Measurements from ENCODE around the gene FGF8.
A peak's percentile ranks its signal among the peaks of the same experiment; 100 is the strongest.
"Not testable (repeated sequence)": the region's sequence is repeated elsewhere in the genome, so short reads cannot be mapped to it uniquely, and the experiment has no call there.

FGF8 gene, protein sequence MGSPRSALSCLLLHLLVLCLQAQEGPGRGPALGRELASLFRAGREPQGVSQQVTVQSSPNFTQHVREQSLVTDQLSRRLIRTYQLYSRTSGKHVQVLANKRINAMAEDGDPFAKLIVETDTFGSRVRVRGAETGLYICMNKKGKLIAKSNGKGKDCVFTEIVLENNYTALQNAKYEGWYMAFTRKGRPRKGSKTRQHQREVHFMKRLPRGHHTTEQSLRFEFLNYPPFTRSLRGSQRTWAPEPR

DNA sequence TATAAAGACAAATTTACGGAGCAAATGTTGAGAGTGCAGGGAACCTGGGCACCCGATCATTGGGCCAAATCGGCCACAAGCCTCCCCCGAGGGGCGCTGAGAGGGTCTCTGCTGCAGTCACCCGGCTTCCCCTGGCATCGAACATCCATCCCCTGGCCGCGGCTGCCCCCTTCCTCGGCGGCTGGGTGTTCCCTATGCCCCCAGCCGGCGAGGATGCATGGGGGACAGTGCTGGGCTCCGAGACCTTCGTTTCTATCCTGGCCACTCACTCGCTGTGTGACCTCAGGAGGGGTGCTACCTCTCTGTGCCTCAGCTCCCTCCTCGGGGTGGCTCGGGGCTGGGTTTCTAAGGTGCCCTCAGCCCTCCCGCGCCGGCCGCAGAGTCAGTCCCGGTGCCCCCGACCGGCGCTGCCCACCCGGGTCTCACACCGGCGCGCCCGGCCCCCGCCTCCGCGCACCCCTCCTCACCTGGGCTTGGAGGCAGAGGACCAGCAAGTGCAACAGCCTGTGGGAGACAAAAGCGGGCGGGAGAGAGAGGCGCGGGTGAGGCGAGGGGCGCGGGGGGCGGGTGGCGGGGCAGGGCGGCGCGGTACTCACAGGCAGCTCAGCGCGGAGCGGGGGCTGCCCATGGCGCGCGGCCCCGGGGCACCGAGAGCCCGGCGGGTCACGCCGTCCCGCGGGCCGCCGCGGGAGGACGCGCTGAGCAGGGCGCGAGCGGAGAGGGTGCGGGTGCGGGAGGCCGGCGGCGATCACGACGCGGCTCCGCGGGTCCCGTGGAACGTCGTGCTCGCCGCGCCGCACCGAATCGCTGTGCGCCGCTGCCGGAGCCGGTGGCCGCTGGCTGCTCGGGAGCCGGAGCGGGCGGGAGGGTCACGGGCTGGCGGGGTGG, at the start of gene FGF8:
FGF8 (minus strand) TSS at position 842 of the 888 bp plus-strand sequence; CDS start at position 628, 214 bp downstream.
- DNase-seq (ENCODE audit: low spot score) = no peak

DNA sequence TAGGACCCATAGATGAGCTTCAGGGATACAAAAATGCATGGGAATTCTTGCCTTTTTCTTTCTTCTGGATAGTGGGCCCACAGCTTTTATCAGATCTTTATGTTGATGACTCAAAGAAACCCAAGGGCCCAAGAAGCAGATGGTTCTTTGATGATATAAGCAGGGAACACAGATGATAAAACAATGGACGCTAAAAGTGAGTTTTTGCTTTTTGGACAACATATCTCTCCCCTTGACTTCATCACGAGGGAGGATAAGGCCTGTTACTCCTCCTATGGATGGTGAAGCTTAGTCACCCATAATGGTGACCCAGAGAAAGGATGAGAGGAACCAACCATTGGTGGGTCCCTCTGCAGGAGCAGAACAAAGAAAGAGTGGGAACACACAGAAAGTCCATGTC, 48.8 kb upstream of the FGF8 start:
- DNase-seq (ENCODE audit: low spot score) = no peak

DNA sequence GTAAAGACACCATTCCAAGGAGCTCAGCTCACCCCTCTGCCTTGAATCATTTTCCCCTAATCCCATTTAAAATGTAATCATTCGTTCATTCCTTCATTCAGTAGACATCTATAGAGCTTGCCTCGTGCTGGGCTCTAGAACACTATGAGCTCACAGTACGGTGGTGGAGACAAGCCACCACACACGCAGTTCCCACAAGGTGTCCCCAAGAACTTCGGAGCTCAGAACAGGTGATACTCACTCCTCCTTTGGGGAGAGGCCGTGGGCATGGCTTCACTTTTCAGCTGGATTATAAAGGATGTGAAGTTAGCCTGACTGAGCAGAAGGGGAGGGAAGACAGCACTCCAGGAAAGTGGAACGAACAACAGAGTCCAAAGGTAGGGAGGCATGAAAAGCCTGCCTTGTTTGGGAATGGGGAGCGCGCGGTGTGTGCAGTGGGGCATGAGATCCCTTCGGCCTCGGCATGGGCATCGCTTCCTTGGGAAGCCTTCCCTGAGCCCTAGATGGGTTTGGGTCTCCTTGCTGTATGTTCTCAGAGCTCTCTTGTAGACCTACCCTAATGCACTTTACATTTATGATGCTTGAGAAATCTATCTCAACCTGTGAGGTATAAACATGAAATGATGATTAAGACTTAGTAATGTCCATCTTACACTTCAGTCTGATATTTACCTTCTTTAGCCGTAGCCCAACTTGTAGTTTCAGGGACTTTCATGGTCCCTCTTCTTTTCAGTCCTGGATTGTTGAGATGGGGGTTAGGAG, 43.1 kb upstream of the FGF8 start:
- DNase-seq (ENCODE audit: low spot score) = peak; percentile 42

DNA sequence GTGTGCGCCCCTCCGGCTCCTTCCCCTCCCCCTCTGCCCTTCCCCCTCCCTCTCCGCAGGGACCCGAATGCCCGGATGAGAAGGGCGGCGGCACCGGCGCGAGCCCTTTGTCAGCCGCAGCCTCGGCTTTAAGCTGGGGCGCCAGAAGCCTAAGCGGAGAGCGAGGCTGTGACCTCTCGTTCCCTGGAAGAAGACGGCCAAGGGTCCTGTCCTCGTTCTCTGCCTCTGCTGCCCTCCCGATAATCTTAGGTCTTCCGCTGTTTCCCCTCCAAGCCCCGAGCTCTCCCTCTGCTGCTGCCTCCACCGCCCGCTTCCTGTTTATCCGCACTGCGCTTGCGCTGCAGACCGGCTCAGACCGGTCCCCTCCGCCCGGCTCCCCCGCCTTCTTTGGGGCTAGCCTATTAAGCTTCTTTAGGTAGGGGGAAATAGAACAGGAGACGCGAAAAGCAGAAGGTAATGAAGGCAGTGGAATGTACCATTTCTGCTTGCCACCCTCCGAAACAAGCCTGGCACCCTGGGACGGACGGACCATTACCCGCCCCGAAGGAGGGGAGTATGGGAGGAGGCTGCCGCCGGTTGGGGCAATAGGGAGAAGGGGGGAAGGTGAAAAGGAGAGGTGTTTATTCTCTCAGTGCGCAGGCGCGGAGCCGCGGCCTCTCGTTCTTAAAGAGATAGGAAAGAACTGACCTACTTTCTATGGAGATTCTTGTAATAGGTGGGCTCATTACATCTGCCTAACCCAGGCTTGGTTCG, 42.4 kb upstream of the FGF8 start, which contains the start of gene OGA:
OGA (minus strand) TSS at position 326 of the 753 bp plus-strand sequence. CDS start 422 bp downstream, outside the sequence.
- DNase-seq (ENCODE audit: low spot score) = peak; percentile 99

DNA sequence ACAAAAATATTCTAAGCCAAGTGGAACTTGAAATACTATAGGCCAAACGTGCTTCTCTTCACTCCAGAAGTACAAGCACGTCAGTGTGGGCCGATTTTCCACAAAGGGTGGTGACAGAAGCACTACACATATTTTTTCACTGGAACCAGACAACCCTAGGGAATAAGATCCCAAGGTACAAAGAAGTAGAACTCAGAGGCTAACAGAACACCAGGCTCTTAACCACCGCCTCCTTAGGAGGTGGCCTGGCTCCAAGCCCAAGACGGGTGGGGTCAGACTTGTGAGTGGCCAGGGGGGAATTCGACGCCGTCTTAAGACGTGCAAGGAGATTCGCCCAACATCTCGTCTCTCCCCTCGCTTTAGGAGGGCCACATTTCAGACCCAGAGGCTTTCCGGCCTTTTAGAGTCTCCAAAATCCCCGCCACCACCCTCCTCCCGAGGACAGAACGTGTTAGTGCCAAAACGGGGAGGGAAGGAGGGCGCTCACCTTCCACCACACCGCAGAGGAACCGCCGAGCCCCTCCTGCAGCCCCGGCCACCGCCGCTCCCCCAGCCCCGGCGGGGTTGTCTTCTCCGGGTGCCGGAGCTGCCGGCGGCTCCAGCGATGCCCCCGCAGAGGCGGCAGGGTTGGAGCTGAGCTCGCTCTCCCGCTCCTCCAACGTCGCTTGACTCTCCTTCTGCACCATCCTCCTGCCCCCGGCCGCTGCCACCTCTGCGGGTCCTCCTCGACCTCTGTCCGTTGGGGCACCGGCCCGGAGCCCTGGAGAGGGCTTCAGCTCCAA, 41.6 kb upstream of the FGF8 start:
- DNase-seq (ENCODE audit: low spot score) = peak; percentile 77

DNA sequence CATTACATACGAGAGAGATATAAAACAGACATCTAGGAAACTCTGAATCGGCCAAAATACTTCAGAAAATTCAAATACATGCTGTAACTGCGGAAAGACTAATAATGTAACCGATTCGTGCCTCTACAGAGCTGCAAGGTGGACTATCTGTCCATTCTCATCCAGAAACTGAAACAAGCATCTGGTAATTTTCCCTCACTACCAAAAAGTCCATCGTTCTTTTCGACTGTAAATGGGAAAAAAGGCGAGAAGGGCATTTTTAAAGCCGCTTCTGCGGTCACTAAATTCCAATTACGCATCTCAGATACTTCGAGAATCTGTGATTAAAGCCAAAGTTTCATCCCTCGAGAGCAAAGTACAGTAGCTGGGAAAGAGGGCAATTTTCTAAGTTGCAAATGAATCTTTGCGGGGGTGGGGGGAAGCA, 41.0 kb upstream of the FGF8 start:
- no peak for DNase-seq (ENCODE audit: low spot score)

DNA sequence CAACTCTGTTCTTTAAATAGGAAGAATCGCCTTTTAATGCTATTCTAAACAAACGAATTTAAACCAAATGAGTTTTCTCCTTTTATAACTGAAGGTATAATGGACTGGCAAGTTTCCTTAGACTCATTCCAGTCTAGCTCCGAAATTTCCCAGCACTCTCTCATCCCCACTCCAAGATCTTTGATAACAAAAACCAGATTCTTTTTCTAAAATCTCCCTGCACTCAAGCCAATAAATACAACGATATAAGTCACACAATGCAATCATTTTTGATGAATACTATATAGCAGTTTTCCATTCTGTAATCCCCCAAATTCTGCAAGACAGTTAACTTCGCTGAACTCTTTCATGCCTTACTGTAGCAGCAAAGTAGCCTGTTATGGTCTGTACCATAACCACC, 40.5 kb upstream of the FGF8 start:
- DNase-seq (ENCODE audit: low spot score) = no peak

DNA sequence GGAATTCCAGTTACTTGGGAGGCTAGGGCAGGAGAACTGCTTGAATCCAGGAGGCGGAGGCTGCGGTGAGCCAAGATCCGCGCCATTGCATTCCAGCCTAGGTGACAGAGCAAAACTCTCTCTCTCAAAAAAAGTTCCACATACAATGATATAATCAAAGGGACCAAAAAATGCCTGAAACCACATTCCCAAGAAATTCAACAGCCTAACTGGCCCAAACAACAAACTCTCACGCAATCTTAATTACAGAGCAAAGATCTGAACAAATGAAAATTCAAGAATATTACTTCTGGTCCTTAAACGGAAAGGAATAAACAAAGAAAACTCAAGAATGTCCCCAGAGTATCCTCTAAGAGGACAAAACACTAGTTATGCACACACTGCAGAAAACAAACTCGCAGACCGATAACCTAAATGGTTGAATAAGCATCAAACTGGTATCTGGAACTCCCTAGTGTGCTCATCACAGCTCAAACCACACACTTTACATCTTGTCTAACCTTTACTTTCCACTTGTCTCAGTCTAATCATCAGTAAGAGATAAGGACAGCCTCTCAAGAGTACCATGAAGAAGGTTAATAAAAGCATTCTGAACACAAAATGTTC, 38.7 kb upstream of the FGF8 start:
- DNase-seq (ENCODE audit: low spot score) = no peak

DNA sequence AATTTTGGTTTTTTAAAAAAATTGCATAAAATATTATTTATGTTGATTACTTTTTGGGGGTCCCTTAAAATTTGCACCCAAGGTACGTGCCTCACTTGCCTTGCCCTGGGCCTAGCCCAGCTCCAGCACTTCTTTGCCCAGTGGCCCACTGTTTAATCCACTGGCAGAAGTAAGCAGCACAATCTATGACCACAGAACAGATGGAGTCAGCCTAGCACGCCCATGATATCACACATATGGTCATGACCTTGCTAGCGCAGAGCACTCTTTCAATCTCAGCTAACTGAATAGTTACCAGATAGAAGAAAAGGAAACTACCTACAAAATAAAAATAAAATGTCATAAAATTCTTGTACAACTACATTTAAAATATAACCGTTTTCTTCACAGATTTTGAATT, 36.7 kb upstream of the FGF8 start:
- DNase-seq (ENCODE audit: low spot score) = no peak

DNA sequence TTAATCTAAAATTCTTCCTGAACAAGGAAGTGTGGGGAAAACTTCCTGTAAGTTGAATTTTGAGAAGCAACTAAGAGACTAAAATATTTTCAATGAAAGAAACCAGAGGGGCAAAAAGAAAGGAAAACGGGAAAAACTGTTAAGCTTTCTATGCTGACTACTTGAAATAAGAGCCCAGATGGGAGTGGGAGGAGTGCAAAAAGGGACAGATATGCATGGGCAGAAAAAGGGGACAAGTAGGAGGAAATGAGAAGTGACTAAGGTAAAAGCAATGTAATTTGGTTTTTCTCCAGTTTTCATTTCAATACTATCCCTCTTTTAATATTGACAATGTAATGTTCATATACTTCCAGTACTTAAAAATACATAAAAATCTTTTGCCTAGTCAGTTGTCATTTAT, 31.2 kb upstream of the FGF8 start:
- peak; percentile 35 for DNase-seq (ENCODE audit: low spot score)

DNA sequence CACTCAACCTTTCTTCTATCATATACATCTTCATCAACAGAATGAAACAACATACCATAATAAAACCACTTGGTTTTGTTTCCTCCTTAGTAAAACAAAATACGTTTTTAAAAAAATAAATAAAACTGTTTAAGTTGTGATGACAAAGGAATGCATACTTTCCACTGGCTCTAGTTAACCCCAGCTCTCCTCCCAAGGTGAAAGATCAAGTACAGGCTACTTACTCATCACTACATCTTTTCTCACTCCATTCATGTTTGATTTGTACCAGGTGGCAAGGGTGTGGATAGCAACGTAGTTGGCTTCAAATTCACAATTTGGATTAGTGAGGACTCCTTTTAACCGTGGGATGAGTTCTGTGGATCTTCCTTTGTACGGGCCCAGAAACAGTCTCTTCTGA, 27.6 kb upstream of the FGF8 start:
- no peak for DNase-seq (ENCODE audit: low spot score)

DNA sequence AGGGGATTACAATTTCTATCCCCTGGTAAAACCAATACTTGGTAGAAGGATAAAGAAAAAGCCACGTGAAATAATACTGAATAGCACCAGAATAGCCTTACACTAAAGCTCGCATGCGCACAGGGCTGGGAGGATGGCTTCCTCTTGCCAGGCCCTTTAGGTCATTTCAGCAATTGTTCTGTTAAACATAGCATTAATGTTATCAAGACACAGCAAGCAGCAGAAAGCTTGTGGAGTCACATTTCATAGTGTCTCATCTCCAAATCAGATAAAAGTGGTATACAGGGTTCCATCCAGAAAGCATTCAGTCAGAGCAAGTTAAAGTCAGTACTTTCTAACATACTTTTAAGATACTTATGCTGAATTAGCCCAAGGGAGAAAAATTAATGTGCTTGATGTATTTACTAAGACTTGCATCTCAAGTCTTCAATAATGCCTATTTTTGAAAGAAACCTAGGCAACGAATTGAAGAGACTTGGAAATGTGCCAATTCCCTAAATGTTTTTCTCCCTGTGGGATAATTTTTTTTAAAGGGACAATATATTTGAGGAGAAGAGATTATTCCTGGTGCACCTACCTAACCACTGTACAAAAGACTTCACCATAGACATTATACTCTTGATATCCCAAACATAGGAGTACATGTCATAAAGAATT, 21.6 kb upstream of the FGF8 start:
- no peak for DNase-seq (ENCODE audit: low spot score)

DNA sequence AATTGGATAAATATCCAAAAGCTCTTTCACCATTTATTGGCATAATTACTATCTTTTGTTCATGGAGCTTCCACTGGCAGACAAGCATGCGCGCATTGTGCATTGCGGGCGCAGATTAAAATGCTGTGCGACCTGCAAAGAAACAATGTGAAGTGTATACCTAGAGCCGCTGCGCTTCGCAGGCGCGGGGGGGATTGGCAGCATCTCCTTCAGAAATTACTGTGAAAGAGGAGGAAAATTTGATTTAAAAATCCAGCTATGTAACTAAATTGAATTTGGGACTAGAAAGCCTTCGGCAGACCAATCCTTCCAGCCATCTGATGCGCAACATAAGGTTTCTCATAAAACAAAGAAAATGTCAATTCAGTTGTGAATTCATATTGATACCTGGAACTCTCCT, 17.6 kb upstream of the FGF8 start:
- DNase-seq (ENCODE audit: low spot score) = no peak

DNA sequence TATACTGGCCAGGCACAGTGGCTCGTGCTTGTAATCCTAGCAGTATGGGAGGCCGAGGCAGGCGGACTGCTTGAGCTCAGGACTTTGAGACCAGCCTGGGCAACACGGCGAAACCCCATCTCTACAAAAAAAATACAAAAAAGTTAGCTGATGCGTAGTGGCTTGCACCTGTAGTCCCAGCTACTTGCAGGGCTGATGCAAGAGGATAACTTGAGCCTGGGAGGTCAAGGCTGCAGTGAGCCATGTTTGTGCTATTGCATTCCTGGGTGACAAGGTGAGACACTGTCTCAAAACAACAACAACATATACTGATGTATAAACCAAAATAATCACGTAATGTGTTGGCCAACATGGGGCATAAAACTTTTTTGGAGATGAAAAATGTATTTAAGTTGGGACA, 13.8 kb upstream of the FGF8 start:
- DNase-seq (ENCODE audit: low spot score) = no peak

DNA sequence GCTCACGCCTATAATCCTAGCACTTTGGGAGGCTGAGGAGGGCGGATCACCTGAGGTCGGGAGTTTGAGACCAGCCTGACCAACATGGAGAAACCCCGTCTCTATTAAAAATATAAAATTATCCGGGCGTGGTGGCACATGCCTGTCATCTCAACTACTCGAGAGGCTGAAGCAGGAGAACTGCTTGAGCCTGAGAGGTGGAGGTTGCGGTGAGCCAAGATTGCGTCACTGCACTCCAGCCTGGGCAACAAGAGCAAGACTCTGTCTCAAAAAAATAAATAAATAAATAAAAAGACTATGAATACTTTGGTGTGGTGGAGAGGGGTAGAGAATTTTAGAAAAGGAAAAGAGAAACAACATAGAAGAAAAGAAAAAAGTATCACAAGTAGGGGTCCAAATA, 13.3 kb upstream of the FGF8 start:
- not testable (repeated sequence) for DNase-seq (ENCODE audit: low spot score)

DNA sequence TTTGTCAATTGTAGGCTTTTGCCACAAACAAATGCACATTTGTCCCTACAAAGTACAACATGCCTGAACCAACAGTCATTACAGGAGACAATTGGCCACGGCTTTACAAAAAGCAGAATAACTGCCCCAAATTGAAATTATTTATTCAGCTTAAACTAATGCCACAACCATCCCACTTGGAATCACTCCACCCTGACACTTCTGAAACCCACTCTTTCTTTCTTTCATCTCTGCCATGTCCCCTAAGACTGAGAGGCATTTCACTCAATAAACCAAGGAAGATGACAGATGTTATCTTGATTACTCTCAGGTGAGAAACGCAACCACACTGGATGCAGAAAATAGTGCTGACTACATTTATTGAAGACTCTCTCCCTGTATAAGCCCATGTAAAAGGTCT, 9.9 kb upstream of the FGF8 start:
- no peak for DNase-seq (ENCODE audit: low spot score)

DNA sequence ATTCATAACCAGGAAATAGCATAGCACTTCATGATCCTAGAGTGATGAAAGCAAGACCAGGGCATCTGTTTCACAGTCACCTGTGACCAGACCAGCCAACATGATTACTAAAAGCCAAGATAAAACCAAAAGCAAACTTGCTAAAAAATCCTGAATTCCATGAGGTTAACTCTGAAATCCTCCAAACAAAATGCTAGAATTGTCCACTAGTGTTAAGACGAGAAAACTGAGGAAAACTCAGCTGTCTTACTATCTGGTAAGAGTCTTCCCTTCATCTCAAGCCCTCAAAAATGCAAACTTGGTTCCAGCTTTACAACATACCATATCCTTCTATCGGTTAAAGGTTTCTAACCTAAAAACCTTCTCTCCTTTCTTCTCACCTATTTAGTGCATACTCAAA, 8.6 kb upstream of the FGF8 start:
- DNase-seq (ENCODE audit: low spot score) = no peak

DNA sequence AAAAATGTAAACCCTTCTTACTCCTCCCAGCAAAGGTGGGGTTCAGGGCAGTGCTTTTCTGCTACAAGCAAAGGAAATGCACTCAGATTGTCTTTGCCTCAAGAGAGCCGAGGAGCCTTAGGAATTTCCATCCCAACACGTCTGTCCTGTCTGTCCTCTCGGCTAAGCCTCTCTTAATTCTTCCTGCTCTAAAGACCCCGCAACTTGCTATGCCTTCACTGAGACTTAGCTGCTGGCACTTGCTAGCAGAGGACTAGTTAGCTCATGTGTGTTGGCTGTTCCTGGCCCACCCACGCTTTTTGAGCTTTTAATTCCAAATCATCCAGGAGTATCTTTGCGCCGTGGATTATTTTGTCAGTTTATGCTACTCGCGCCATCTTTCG, 7.8 kb upstream of the FGF8 start:
- DNase-seq (ENCODE audit: low spot score) = no peak

DNA sequence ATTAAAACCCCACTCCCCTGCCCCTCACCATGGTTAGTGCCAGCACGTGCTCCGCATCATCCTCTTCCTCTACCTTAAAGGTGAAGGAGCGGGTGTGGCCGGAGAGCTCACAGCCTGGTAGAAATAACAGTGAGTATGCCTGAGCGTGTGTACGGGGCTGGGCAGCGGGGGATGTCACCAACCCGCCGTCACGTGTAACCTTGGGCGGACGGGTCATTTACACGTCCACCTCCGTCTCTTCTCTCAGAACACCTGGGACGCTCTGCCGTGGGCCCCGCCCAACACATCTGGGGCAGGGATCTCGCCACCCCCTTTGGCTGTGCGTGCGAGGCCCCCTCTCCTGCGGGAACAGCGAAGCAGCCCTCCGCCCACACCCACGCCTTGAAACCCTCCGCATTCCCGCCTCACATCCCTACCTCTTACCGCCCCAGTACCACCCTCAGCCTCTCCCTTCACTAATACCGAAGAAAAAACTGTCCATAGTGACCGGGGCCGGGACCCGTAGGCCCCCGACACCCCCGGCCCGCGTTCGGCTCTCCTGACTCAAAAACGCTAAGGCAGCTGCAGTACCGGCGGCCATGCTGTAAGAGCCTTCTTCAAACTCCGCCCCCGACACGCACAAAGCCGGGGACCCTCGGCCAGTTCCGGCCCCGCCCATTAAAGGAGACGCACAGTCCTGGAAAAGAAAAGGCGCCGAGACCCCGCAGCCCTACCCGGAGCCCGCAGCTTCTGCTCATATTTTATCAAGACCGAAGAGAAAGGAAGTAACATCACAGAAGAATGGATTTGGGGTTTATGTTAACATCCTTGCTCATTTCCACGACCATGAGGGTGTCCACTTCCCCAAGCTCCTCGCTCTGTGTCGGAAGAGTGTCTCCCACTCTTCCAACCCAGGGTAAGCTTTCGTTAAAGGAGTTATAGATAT, 7.2 kb upstream of the FGF8 start, which contains the start of gene NPM3:
NPM3 (minus strand) TSS at position 636 of the 925 bp plus-strand sequence; CDS start at position 580, 56 bp downstream.
- peak; percentile 85 for DNase-seq (ENCODE audit: low spot score)
